ENCODE measurements around the gene SLC46A2. TPM values are rescaled to one million over a fixed set of nuclear protein-coding genes. Genes with fewer than 3 reads are reported as not detected.

SLC46A2 gene
- total and polyA plus RNA-seq, 2 of the 13 experiments (the other 11 are each of a cell fraction or from before 2014, with no cell fraction given), result not detected

DNA sequence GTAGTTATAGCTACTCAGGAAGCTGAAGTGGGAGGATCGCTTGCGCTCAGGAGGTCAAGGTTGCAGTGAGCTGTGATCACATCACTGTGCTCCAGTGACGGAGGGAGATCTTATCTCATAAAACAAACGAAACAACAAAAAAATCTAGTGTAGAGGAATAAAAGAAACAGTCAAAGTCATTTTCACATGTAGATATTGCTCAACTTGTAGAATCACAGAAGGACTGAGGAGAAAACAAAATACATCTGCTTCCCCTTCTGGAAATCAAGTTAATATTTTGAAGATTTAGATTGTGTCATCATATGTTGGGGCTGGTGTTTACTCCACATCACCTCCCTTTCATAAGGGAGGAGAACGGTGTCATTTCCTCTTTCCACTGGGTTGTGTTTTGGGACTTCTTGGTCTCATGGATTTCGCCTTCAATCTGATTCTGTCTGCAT is 8.2 kb upstream of the SLC46A2 start (continued):
- TF ChIP-seq, protein P1, sequence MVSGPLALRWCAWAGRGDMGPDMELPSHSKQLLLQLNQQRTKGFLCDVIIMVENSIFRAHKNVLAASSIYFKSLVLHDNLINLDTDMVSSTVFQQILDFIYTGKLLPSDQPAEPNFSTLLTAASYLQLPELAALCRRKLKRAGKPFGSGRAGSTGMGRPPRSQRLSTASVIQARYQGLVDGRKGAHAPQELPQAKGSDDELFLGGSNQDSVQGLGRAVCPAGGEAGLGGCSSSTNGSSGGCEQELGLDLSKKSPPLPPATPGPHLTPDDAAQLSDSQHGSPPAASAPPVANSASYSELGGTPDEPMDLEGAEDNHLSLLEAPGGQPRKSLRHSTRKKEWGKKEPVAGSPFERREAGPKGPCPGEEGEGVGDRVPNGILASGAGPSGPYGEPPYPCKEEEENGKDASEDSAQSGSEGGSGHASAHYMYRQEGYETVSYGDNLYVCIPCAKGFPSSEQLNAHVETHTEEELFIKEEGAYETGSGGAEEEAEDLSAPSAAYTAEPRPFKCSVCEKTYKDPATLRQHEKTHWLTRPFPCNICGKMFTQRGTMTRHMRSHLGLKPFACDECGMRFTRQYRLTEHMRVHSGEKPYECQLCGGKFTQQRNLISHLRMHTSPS (CRISPR knock-in tag; IDR thresholded peaks at IDR 0.05; ENCODE audit: low read depth), result no peak
- TF ChIP-seq, protein P2, sequence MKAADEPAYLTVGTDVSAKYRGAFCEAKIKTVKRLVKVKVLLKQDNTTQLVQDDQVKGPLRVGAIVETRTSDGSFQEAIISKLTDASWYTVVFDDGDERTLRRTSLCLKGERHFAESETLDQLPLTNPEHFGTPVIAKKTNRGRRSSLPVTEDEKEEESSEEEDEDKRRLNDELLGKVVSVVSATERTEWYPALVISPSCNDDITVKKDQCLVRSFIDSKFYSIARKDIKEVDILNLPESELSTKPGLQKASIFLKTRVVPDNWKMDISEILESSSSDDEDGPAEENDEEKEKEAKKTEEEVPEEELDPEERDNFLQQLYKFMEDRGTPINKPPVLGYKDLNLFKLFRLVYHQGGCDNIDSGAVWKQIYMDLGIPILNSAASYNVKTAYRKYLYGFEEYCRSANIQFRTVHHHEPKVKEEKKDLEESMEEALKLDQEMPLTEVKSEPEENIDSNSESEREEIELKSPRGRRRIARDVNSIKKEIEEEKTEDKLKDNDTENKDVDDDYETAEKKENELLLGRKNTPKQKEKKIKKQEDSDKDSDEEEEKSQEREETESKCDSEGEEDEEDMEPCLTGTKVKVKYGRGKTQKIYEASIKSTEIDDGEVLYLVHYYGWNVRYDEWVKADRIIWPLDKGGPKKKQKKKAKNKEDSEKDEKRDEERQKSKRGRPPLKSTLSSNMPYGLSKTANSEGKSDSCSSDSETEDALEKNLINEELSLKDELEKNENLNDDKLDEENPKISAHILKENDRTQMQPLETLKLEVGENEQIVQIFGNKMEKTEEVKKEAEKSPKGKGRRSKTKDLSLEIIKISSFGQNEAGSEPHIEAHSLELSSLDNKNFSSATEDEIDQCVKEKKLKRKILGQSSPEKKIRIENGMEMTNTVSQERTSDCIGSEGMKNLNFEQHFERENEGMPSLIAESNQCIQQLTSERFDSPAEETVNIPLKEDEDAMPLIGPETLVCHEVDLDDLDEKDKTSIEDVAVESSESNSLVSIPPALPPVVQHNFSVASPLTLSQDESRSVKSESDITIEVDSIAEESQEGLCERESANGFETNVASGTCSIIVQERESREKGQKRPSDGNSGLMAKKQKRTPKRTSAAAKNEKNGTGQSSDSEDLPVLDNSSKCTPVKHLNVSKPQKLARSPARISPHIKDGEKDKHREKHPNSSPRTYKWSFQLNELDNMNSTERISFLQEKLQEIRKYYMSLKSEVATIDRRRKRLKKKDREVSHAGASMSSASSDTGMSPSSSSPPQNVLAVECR (CRISPR knock-in tag; IDR thresholded peaks at IDR 0.05; ENCODE audit: borderline replicate concordance), result no peak
- TF ChIP-seq GZF1 (CRISPR knock-in tag; IDR thresholded peaks at IDR 0.05), result no peak
- peak; percentile 71; the same call in 1 of the 2 replicates for TF ChIP-seq NR2F6 (IDR thresholded peaks at IDR 0.05)
- TF ChIP-seq NR2F6 (CRISPR knock-in tag; IDR thresholded peaks at IDR 0.05), result peak; percentile 89
- TF ChIP-seq NRL (CRISPR knock-in tag; IDR thresholded peaks at IDR 0.05; ENCODE audit: borderline replicate concordance), result no peak
- TF ChIP-seq PCBP2 (optimal IDR thresholded peaks at IDR 0.05; ENCODE audit: low read depth, low read length, poor library complexity, severe bottlenecking), result no peak
- TF ChIP-seq, protein P3, sequence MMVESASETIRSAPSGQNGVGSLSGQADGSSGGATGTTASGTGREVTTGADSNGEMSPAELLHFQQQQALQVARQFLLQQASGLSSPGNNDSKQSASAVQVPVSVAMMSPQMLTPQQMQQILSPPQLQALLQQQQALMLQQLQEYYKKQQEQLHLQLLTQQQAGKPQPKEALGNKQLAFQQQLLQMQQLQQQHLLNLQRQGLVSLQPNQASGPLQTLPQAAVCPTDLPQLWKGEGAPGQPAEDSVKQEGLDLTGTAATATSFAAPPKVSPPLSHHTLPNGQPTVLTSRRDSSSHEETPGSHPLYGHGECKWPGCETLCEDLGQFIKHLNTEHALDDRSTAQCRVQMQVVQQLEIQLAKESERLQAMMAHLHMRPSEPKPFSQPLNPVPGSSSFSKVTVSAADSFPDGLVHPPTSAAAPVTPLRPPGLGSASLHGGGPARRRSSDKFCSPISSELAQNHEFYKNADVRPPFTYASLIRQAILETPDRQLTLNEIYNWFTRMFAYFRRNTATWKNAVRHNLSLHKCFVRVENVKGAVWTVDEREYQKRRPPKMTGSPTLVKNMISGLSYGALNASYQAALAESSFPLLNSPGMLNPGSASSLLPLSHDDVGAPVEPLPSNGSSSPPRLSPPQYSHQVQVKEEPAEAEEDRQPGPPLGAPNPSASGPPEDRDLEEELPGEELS (CRISPR knock-in tag; IDR thresholded peaks at IDR 0.05), result peak; percentile 80
- peak; percentile 54; the same call in 1 of the 2 replicates for TF ChIP-seq NR2C2 (CRISPR knock-in tag; IDR thresholded peaks at IDR 0.05; ENCODE audit: borderline replicate concordance)
- TF ChIP-seq, protein P4, sequence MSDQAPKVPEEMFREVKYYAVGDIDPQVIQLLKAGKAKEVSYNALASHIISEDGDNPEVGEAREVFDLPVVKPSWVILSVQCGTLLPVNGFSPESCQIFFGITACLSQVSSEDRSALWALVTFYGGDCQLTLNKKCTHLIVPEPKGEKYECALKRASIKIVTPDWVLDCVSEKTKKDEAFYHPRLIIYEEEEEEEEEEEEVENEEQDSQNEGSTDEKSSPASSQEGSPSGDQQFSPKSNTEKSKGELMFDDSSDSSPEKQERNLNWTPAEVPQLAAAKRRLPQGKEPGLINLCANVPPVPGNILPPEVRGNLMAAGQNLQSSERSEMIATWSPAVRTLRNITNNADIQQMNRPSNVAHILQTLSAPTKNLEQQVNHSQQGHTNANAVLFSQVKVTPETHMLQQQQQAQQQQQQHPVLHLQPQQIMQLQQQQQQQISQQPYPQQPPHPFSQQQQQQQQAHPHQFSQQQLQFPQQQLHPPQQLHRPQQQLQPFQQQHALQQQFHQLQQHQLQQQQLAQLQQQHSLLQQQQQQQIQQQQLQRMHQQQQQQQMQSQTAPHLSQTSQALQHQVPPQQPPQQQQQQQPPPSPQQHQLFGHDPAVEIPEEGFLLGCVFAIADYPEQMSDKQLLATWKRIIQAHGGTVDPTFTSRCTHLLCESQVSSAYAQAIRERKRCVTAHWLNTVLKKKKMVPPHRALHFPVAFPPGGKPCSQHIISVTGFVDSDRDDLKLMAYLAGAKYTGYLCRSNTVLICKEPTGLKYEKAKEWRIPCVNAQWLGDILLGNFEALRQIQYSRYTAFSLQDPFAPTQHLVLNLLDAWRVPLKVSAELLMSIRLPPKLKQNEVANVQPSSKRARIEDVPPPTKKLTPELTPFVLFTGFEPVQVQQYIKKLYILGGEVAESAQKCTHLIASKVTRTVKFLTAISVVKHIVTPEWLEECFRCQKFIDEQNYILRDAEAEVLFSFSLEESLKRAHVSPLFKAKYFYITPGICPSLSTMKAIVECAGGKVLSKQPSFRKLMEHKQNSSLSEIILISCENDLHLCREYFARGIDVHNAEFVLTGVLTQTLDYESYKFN (CRISPR knock-in tag; conservative IDR thresholded peaks at IDR 0.05), result 0 out of 2 replicates have a peak, but pooled peaks have one; percentile 25
